HG03342 (cell line): ENCODE measurements around the gene DDX4.

Source experiments
- ATAC-seq: cut with Tn5 transposase; IDR thresholded peaks from one replicate; pipeline ENCODE4 v1.9.1; 2021; ENCODE audit warnings: mild to moderate bottlenecking, moderate library complexity; ENCODE audit not compliant: unreplicated experiment

The DDX4 gene

GRCh38 chr5:55820488-55820887, 82.6 kb downstream of the DDX4 start:
- ATAC-seq: no peak

GRCh38 chr5:55821731-55822512, 84.1 kb downstream of the DDX4 start:
- no peak for ATAC-seq

GRCh38 chr5:55823151-55823796, 85.4 kb downstream of the DDX4 start:
- ATAC-seq: no peak

- no peak for ATAC-seq
These were observed 92.1 kb downstream of the DDX4 start for GRCh38 chr5:55829956-55830355.

- no peak for ATAC-seq
These were observed 94.6 kb downstream of the DDX4 start for GRCh38 chr5:55832446-55832845.

GRCh38 chr5:55836191-55836590, 98.3 kb downstream of the DDX4 start:
- no peak for ATAC-seq

GRCh38 chr5:55841976-55842375, 104.1 kb downstream of the DDX4 start:
- no peak for ATAC-seq

GRCh38 chr5:55847837-55848236, 110.0 kb downstream of the DDX4 start:
- ATAC-seq: no peak

GRCh38 chr5:55848783-55849182, 110.9 kb downstream of the DDX4 start:
- ATAC-seq: no peak

GRCh38 chr5:55850839-55851674, 113.2 kb downstream of the DDX4 start, which contains the start of gene IL31RA:
Gene IL31RA, plus strand, starts transcription at chr5:55851357. Its CDS starts 214 bp downstream, at chr5:55851571.
- no peak for ATAC-seq

- no peak for ATAC-seq
These were observed 113.8 kb downstream of the DDX4 start for GRCh38 chr5:55851675-55851979.

- no peak for ATAC-seq
These were observed 114.6 kb downstream of the DDX4 start for GRCh38 chr5:55852503-55852902.

GRCh38 chr5:55853041-55853670, 115.3 kb downstream of the DDX4 start:
- ATAC-seq: no peak

GRCh38 chr5:55853818-55854217, 116.0 kb downstream of the DDX4 start:
- ATAC-seq: no peak

GRCh38 chr5:55855509-55855908, 117.6 kb downstream of the DDX4 start:
- ATAC-seq: no peak

- no peak for ATAC-seq
These were observed 118.8 kb downstream of the DDX4 start for GRCh38 chr5:55856516-55857246.

GRCh38 chr5:55857247-55857640, 119.4 kb downstream of the DDX4 start:
- no peak for ATAC-seq

- no peak for ATAC-seq
These were observed 120.2 kb downstream of the DDX4 start for GRCh38 chr5:55858104-55858503.

GRCh38 chr5:55860288-55860687, 122.4 kb downstream of the DDX4 start:
- ATAC-seq: no peak

- ATAC-seq: no peak
These were observed 122.8 kb downstream of the DDX4 start for GRCh38 chr5:55860709-55861108.
